ENCODE measurements around the gene ERGIC2.

- no peak for TF ChIP-seq ZNF565 (CRISPR knock-in tag; conservative IDR thresholded peaks at IDR 0.05; ENCODE audit: low read depth)
- no peak for TF ChIP-seq OSR1 (CRISPR knock-in tag; IDR thresholded peaks at IDR 0.05)
- TF ChIP-seq PATZ1 (CRISPR knock-in tag; IDR thresholded peaks at IDR 0.05; ENCODE audit: borderline replicate concordance), result no peak
- no peak for TF ChIP-seq ARNTL (CRISPR knock-in tag; IDR thresholded peaks at IDR 0.05; ENCODE audit: borderline replicate concordance, low read depth)
- no peak for TF ChIP-seq TCF4 (CRISPR knock-in tag; IDR thresholded peaks at IDR 0.05; ENCODE audit: borderline replicate concordance)
- no peak for TF ChIP-seq ZC3H10 (CRISPR knock-in tag; IDR thresholded peaks at IDR 0.05)
- TF ChIP-seq CSRNP3 (CRISPR knock-in tag; IDR thresholded peaks at IDR 0.05), result no peak
- no peak for TF ChIP-seq ZNF8 (CRISPR knock-in tag; IDR thresholded peaks at IDR 0.05)
- no peak for TF ChIP-seq RARB (CRISPR knock-in tag; IDR thresholded peaks at IDR 0.05)
- no peak for TF ChIP-seq PPARA (CRISPR knock-in tag; IDR thresholded peaks at IDR 0.05; ENCODE audit: borderline replicate concordance)
- no peak for TF ChIP-seq ZFP30 (CRISPR knock-in tag; IDR thresholded peaks at IDR 0.05)
Observed at GRCh38 chr12:29402437-29402836, 21.5 kb upstream of the ERGIC2 start.
